ENCODE data around the gene PTK6. TPM values are rescaled to one million over a fixed set of nuclear protein-coding genes. Genes with fewer than 3 reads are reported as not detected.
A peak's percentile ranks its signal among the peaks of the same experiment; 100 is the strongest.

Gene PTK6
- total and polyA plus RNA-seq, 4 donors: 0.10 to 4.6 (median 0.25) TPM

GRCh38 chr20:63496596-63497120 lies 40.5 kb downstream of the PTK6 start:
- intact Hi-C loops (cut with DNase I): no loop called here
- Histone ChIP-seq H3K27me3 (ENCODE audit: control insufficient read depth in 1 of 2, insufficient read depth in 2 of 2, low read length in 1 of 2) (no peaks in the 10 kb centered on the region), H3K4me3 (ENCODE audit: low read length in 2 of 2) (no peak overlapping the region), H3K36me3 (ENCODE audit: control insufficient read depth in 1 of 2, insufficient read depth in 2 of 2, low read length in 1 of 2) (no peaks in the 10 kb centered on the region), H3K9me3 (ENCODE audit: control insufficient read depth, low read length) (no peaks in the 10 kb centered on the region), H3K27ac (ENCODE audit: low read depth in 1 of 2, low read length in 2 of 2) (no peak overlapping the region), H3K4me1 (ENCODE audit: control insufficient read depth in 1 of 2, insufficient read depth in 2 of 2, low read length in 2 of 2) (no peaks in the 10 kb centered on the region)
- 70 to 72% methylated on average over 14 to 16 of the region's 16 CpGs for WGBS, 2 donors
- ATAC-seq (ENCODE audit: low FRiP score) (no peak), DNase-seq (peak in 1 of 2 donors; percentile 71)

GRCh38 chr20:63495741-63496595 lies 41.2 kb downstream of the PTK6 start:
- Histone ChIP-seq H3K36me3 (ENCODE audit: control insufficient read depth in 1 of 2, insufficient read depth in 2 of 2, low read length in 1 of 2) (no peaks in the 10 kb centered on the region), H3K27ac (ENCODE audit: low read depth in 1 of 2, low read length in 2 of 2) (no peak overlapping the region), H3K9me3 (ENCODE audit: control insufficient read depth, low read length) (no peaks in the 10 kb centered on the region), H3K4me3 (ENCODE audit: low read length in 2 of 2) (no peak overlapping the region), H3K27me3 (ENCODE audit: control insufficient read depth in 1 of 2, insufficient read depth in 2 of 2, low read length in 1 of 2) (no peaks in the 10 kb centered on the region), H3K4me1 (ENCODE audit: control insufficient read depth in 1 of 2, insufficient read depth in 2 of 2, low read length in 2 of 2) (no peaks in the 10 kb centered on the region)
- intact Hi-C loops (cut with DNase I): no loop called here
- peak; percentile 74 to 91 for DNase-seq
- 23 to 24% methylated on average over 39 to 48 of the region's 48 CpGs for WGBS, 2 donors
- peak; percentile 80 for ATAC-seq (ENCODE audit: low FRiP score)

- DNase-seq (no peak), ATAC-seq (ENCODE audit: low FRiP score) (no peak)
- intact Hi-C loops (cut with DNase I): no loop called here
- Histone ChIP-seq H3K27ac (ENCODE audit: low read depth in 1 of 2, low read length in 2 of 2) (no peak overlapping the region), H3K27me3 (ENCODE audit: control insufficient read depth in 1 of 2, insufficient read depth in 2 of 2, low read length in 1 of 2) (no peaks in the 10 kb centered on the region), H3K4me3 (ENCODE audit: low read length in 2 of 2) (no peak overlapping the region), H3K36me3 (ENCODE audit: control insufficient read depth in 1 of 2, insufficient read depth in 2 of 2, low read length in 1 of 2) (no peaks in the 10 kb centered on the region), H3K9me3 (ENCODE audit: control insufficient read depth, low read length) (no peaks in the 10 kb centered on the region), H3K4me1 (ENCODE audit: control insufficient read depth in 1 of 2, insufficient read depth in 2 of 2, low read length in 2 of 2) (no peaks in the 10 kb centered on the region)
- 82 to 86% methylated on average over 8 of the region's 8 CpGs for WGBS, 2 donors
Observed at GRCh38 chr20:63495167-63495720, 41.9 kb downstream of the PTK6 start.

GRCh38 chr20:63494420-63495166 lies 42.6 kb downstream of the PTK6 start:
- Histone ChIP-seq H3K4me1 (ENCODE audit: control insufficient read depth in 1 of 2, insufficient read depth in 2 of 2, low read length in 2 of 2) (no peaks in the 10 kb centered on the region), H3K4me3 (ENCODE audit: low read length in 2 of 2) (no peak overlapping the region), H3K27me3 (ENCODE audit: control insufficient read depth in 1 of 2, insufficient read depth in 2 of 2, low read length in 1 of 2) (no peaks in the 10 kb centered on the region), H3K27ac (ENCODE audit: low read depth in 1 of 2, low read length in 2 of 2) (no peak overlapping the region), H3K36me3 (ENCODE audit: control insufficient read depth in 1 of 2, insufficient read depth in 2 of 2, low read length in 1 of 2) (no peaks in the 10 kb centered on the region), H3K9me3 (ENCODE audit: control insufficient read depth, low read length) (no peaks in the 10 kb centered on the region)
- WGBS, 2 donors: 84 to 86% methylated on average over 41 to 51 of the region's 51 CpGs
- no peak for DNase-seq
- ATAC-seq (ENCODE audit: low FRiP score): no peak
- intact Hi-C loops (cut with DNase I): no loop called here

- no peaks in the 10 kb centered on the region for H3K4me1 ChIP-seq (ENCODE audit: control insufficient read depth in 1 of 2, insufficient read depth in 2 of 2, low read length in 2 of 2)
- intact Hi-C loops (cut with DNase I): no loop called here
- no peaks in the 10 kb centered on the region for H3K9me3 ChIP-seq (ENCODE audit: control insufficient read depth, low read length)
- DNase-seq (peak in 1 of 2 donors; percentile 74), ATAC-seq (ENCODE audit: low FRiP score) (no peak)
- WGBS, 2 donors: 79 to 83% methylated on average over 7 of the region's 7 CpGs
- no peaks in the 10 kb centered on the region for H3K27me3 ChIP-seq (ENCODE audit: control insufficient read depth in 1 of 2, insufficient read depth in 2 of 2, low read length in 1 of 2)
- H3K36me3 ChIP-seq (ENCODE audit: control insufficient read depth in 1 of 2, insufficient read depth in 2 of 2, low read length in 1 of 2): no peaks in the 10 kb centered on the region
- H3K4me3 ChIP-seq (ENCODE audit: low read length in 2 of 2): no peak overlapping the region
- no peak overlapping the region for H3K27ac ChIP-seq (ENCODE audit: low read depth in 1 of 2, low read length in 2 of 2)
Observed at GRCh38 chr20:63494084-63494419, 43.1 kb downstream of the PTK6 start.

- no peaks in the 10 kb centered on the region for H3K27me3 ChIP-seq (ENCODE audit: control insufficient read depth in 1 of 2, insufficient read depth in 2 of 2, low read length in 1 of 2)
Observed at GRCh38 chr20:63493563-63494020, 43.6 kb downstream of the PTK6 start.

GRCh38 chr20:63492982-63493381 lies 44.2 kb downstream of the PTK6 start:
- Histone ChIP-seq H3K4me1 (ENCODE audit: control insufficient read depth in 1 of 2, insufficient read depth in 2 of 2, low read length in 2 of 2) (no peaks in the 10 kb centered on the region), H3K9me3 (ENCODE audit: control insufficient read depth, low read length) (no peaks in the 10 kb centered on the region), H3K4me3 (ENCODE audit: low read length in 2 of 2) (no peak overlapping the region), H3K36me3 (ENCODE audit: control insufficient read depth in 1 of 2, insufficient read depth in 2 of 2, low read length in 1 of 2) (no peaks in the 10 kb centered on the region), H3K27ac (ENCODE audit: low read depth in 1 of 2, low read length in 2 of 2) (no peak overlapping the region), H3K27me3 (ENCODE audit: control insufficient read depth in 1 of 2, insufficient read depth in 2 of 2, low read length in 1 of 2) (no peaks in the 10 kb centered on the region)
- ATAC-seq (ENCODE audit: low FRiP score) (no peak), DNase-seq (no peak)
- 85 to 95% methylated on average over 12 to 14 of the region's 14 CpGs for WGBS, 2 donors
- intact Hi-C loops (cut with DNase I): no loop called here

More at GRCh38 chr20:63493563-63494020, 43.6 kb downstream of the PTK6 start:
- 58 to 70% methylated on average over 13 of the region's 13 CpGs for WGBS, 2 donors
- no peak overlapping the region for H3K4me3 ChIP-seq (ENCODE audit: low read length in 2 of 2)
- no peaks in the 10 kb centered on the region for H3K9me3 ChIP-seq (ENCODE audit: control insufficient read depth, low read length)
- H3K4me1 ChIP-seq (ENCODE audit: control insufficient read depth in 1 of 2, insufficient read depth in 2 of 2, low read length in 2 of 2): no peaks in the 10 kb centered on the region
- H3K36me3 ChIP-seq (ENCODE audit: control insufficient read depth in 1 of 2, insufficient read depth in 2 of 2, low read length in 1 of 2): no peaks in the 10 kb centered on the region
- intact Hi-C loops (cut with DNase I): no loop called here
- no peak overlapping the region for H3K27ac ChIP-seq (ENCODE audit: low read depth in 1 of 2, low read length in 2 of 2)
- DNase-seq (peak in 1 of 2 donors; percentile 69), ATAC-seq (ENCODE audit: low FRiP score) (no peak)

GRCh38 chr20:63492518-63492917 lies 44.7 kb downstream of the PTK6 start:
- Histone ChIP-seq H3K36me3 (ENCODE audit: control insufficient read depth in 1 of 2, insufficient read depth in 2 of 2, low read length in 1 of 2) (no peaks in the 10 kb centered on the region), H3K4me3 (ENCODE audit: low read length in 2 of 2) (no peak overlapping the region), H3K27me3 (ENCODE audit: control insufficient read depth in 1 of 2, insufficient read depth in 2 of 2, low read length in 1 of 2) (no peaks in the 10 kb centered on the region), H3K9me3 (ENCODE audit: control insufficient read depth, low read length) (no peaks in the 10 kb centered on the region), H3K4me1 (ENCODE audit: control insufficient read depth in 1 of 2, insufficient read depth in 2 of 2, low read length in 2 of 2) (no peaks in the 10 kb centered on the region), H3K27ac (ENCODE audit: low read depth in 1 of 2, low read length in 2 of 2) (no peak overlapping the region)
- intact Hi-C loops (cut with DNase I): no loop called here
- WGBS, 2 donors: 92 to 98% methylated on average over 2 of the region's 2 CpGs
- DNase-seq (no peak), ATAC-seq (ENCODE audit: low FRiP score) (no peak)

All from aorta (tissue), 5 donors.